Hematopoietic multipotent progenitor cell (in vitro differentiated cells): ENCODE data around the gene TRABD. TPM values are rescaled to one million over a fixed set of nuclear protein-coding genes. Genes with fewer than 3 reads are reported as not detected.
"Not testable (repeated sequence)": the region's sequence is repeated elsewhere in the genome, so short reads cannot be mapped to it uniquely, and the experiment has no call there.

ENCODE experiments used
- DNase-seq, 3 donors: peaks; one replicate each; pipeline ENCODE4 v3.0.0-alpha.2; 2011 to 2015; ENCODE audit warnings: low read depth in 2 of 3, low spot score in 2 of 3
- total RNA-seq: library from RNA; depleted of rRNA; stranded (reverse); fragments of >200 nt; gene quantifications from one replicate; pipeline ENCODE4 v1.2.3, GENCODE V29; 2012

The TRABD gene
- total RNA-seq, 1 donor: 70.0 TPM

DNA sequence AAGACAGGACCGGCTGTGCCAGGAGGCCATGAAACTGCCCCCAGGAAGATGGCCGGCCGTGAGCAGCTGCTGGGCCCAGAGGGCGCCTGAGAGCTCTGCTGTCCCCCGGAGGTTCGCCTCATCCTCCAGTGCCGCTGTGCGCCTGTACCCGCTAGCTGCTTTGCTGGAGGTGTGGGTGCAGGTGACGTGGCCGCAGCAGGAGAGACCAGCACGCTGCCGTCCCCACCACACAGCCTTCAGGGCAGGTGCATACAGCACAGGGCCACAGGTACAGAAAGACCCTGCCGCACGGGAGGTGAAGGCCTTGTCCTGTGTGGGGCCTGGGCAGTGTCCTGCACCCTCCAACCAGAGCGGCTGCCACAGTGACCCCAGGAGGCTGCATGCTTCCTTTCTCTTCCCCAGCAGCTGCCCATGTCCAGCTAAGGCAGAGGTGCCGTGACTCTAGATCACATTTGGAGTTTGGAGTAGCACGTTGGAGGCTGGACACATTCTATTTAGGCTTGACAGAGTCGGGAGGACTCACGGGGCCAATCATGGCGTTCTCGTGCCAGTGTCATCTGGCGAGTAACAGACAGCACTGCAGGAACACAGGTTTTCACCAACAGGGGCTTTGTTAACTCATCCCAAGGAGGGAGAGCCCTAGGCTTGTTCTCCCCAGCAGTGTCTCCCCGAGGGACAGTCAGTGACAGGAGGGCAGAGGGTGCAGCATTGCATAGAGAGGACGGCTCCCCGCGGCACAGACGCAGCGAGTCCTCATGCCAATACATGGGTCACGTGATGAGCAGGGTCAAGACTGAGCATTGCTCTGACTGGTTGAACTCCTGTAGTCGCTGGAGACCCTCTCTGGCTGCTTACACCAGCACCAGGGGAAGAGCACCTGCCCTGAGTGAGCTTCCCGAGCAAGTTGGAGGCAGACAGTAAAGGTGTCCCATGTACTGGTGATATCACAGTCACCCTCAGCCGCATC, 33.9 kb upstream of the TRABD start:
- DNase-seq: no peak

- DNase-seq: no peak
These were observed 32.5 kb upstream of the TRABD start for GRCh38 chr22:50153056-50153755.

DNA sequence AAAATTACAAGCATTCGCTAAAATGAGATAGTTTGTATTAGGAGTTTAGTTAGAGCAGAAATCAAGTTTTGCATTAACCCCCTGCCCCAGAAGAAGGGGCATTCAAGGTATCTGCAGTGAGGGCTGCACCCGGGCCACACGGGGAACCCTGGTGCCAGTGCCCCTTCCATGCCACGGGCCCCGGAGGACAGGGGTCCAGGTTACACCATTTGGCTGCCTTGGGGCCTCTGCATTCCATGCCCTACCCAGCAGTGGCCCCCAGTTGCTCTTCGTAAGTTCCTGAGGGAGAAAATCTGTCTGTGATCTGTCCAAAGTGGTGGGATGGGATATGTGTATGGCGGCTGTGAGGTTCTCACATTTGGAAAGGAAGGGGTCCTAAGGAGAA, 32.0 kb upstream of the TRABD start:
- no peak for DNase-seq

DNA sequence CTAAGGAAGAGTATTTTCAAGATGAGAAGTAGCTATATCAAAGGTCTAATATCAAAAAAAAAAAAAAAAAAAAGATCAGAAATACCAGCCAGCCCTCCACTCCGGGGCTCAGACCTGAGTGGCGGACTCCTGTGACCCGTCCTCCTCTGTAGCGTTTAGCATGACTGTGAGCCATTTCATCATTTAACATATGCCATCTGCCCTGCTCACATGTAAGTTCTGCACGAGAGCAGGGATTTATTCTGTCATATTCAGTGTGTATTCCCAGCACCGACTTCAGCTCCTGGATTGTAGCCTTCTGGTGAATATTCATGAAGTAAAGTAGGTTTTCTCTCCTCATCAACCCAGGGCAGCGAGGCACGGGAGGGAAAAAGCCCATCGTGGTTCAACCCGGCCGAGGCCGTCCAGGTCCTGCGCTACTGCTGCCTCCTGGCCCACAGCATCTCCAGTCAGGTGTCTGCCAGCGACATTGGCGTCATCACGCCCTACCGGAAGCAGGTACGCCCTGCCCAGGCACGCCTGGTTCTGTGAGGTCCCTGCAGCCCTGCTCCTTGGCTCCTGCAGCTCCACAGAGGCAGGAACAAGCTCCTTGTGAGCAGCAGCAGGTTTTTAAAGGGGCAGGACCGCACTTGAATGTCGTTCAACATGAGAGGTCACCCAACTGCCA, 27.9 kb upstream of the TRABD start:
- DNase-seq: no peak

- no peak for DNase-seq
These were observed 24.8 kb upstream of the TRABD start for GRCh38 chr22:50160947-50161346.

DNA sequence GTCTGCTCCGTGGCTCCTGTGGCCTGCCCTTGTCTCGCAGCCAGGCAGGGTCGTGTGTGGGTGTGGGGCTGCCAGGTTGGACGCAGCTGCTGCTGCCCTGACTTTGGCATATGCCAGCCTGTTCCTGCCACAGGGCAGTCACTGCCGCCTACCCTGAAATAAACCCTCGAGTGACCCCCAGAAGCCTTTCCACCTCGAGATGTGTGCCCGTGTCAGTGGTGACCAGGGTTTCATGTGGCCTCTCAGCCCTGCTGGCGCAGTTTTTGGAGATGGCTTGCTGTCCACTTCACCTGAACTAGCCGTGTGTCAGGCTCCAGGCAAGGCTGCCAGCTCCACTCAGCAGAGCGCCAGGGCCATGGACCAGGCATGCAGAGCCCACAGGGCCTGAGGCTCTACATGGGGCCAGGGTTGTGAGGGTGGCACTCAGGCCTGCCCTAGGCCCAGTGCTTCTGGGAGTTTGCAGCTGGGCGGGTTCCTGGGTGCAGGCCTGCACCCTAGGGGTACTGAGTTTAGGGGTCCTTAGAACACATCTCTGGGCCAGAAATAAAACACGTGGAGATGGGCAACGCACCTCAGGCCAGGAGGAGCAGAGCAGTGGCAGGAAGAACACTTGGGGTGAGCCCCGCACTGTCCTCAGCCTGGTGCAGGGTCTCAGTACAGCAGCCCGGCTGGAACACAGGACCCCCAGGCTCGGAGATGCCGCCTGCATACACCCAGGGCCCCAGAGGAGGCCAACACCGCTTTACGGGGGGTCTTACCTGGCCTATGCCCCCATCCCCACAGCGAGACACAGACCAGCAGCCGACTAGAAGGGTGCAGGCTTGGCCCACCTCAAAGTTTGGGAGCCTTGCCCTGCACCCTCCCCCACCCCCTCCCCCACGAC, 24.0 kb upstream of the TRABD start:
- no peak for DNase-seq

- DNase-seq: no peak
These were observed 23.2 kb upstream of the TRABD start for GRCh38 chr22:50162391-50162956.

- DNase-seq: no peak
These were observed 20.1 kb upstream of the TRABD start for GRCh38 chr22:50165436-50166123.

GRCh38 chr22:50167689-50168489, 17.8 kb upstream of the TRABD start:
- DNase-seq: no peak

GRCh38 chr22:50168490-50169180, 17.1 kb upstream of the TRABD start:
- DNase-seq: not testable (repeated sequence)

DNA sequence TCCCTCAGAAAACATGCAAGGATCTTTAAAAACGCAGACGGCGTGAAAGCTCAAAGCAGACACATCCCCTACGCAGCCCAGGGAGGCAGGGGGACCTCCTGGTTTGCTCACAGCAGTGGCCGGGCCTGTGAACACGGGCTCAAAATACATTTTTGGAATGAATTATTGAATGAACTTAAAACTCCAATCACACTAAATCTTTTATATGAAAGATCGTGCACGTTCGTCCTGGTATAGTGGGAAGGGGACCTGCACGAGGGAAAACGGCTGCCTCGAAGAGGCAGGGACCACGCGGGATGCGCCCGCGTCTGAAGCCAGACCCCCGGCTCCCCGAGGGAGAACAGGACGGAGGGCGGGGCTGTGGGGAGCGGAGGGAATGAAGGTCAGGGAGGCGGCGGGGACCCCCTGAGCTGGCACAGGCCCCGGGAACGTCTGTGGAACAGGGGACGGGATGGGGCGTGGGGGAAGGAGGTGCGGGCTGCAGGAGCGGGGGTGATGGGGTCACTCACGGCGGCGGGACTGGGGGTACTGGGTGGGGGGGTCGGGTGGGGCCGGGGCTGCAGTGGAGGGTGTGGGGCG, 16.4 kb upstream of the TRABD start:
- no peak for DNase-seq

GRCh38 chr22:50169774-50170341, 15.9 kb upstream of the TRABD start:
- DNase-seq: peak in 2 of 3 donors; percentile 80

DNA sequence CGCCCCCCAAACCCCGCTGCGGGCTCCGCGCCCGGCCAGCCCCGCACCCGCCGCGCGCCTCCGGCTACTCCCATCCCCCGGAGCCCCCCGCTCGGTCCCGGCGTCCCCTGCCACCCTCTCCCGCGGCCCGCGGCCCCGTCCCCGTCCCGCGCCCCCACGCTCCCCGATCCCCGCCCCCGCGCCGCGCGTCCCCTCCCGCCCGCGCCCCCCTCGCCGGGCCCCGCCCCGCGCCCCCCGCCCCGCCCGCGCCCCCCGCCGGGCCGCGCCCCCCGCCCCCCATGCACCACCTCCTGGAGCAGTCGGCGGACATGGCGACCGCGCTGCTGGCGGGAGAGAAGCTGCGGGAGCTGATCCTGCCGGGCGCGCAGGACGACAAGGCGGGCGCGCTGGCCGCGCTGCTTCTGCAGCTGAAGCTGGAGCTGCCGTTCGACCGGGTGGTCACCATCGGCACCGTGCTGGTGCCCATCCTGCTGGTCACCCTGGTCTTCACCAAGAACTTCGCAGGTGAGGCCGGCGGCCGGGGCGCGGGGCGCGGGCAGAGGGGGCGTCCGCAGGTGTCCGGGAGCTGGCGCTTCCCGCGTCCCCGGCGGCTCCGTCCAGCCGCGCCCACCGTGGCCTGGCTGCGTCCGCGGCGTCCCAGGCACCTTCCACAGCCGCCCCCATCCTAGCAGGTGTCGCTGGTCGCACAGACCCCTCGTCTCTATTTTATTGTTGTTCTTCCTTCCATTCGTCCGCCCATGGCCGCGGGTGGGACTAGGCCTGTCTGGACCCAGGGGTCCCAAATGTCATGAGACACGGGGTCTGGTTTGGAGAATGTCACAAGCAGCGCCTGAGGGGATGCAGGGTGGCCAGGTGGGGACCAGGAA, 15.0 kb upstream of the TRABD start, which contains the start of gene PANX2:
PANX2 (plus strand) TSS at position 279 of the 866 bp plus-strand sequence; CDS start at position 279, 0 bp downstream.
- DNase-seq: no peak

DNA sequence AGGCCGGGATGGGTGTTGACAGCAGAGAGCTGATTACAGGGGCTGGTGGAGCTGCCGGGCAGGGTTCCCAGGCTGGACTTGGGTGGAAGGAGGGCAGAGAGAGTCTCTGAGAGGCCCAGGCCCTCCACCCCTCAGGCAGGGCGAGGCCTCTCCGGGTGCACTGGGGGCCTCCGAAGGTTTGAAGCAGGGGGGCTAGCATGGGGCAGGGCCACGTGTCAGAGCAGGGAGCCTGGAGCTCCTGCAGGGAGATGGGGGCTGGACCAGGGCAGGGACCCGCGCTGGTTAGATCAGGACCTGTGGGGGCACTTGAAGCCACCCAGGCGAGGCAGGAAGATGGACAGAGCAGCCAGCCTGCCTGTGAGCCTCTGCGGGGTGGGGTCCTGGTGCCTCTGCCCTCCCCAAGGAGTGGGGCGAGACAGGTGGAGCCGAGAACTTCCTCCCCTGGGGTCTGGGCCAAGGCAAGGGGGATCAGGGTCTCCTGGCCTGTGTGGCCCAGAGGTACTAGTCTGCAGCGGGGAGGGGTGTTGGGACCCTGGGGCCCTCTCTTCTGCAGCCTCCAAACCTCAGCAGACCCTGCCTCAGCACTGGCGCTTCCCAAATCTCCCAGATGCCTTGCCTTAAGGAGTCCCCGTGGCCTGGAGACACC, 14.3 kb upstream of the TRABD start:
- DNase-seq: no peak

DNA sequence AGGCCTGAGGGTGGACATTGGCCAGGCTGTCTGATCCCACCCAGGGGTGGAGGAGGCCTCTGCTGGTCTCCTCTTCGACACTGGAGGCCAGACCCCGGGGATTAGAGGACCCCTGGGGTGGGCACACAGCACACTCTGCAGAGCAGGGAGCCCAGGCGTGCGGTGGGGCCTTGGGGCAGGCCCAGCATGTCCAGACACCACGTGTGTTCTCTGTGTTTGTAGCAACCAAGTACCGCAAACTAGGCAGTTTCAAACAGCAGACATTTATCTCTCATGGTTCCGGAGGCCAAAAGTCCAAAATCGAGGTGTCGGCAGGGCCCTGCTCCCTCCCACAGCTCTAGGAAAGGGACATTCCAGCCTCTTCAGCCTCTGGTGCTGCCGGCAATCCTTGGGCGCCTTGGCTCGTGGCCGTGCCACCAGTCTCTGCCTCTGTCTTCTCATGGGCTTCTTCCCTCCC, 13.7 kb upstream of the TRABD start:
- DNase-seq: no peak
